ENCODE results near the gene BABAM2.
"Not testable (repeated sequence)": the region's sequence is repeated elsewhere in the genome, so short reads cannot be mapped to it uniquely, and the experiment has no call there.

BABAM2 gene

DNA sequence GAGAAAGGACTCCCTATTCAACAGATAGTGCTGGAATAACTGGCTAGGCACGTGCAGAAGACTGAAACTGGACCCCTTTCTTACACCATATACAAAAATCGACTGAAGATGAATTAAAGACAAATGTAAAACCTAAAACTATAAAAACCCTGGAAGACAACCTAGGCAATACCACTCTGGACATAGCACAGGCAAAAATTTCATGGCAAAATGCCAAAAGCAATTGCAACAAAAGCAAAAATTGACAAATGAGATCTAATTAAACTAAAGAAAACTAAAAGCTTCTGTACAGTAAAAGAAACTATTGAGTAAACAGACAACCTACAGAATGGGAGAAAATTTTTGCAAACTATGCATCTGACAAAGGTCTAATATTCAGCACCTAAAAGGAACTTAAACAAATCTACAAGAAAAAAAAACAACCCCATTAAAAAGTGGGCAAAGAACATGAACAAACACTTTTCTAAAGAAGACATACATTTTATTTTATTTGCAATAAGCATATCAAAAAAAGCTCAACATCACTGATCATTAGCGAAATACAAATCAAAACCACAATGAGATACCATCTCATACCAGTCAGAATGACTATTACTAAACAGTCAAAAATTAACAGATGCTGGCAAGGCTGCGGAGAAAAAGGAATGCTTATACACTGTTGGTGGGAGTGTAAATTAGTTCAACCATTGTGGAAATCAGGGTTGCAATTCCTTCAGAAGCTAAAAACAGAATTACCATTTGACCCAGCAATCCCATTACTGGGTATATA is 8.5 kb upstream of the BABAM2 start:
- FAIRE-seq = not testable (repeated sequence)

DNA sequence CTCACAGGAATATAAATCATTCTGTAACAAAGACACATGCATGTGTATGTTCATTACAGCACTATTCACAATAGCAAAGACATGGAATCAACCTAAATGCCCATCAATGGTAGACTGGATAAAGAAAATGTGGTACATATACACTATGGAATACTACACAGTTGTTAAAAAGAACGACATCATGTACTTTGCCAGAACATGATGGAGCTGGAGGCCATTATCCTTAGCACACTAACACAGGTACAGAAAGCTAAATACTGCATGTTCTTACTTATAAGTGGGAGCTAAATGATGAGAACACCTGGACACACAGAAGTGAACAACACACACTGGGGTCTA is 8.0 kb upstream of the BABAM2 start:
- FAIRE-seq = not testable (repeated sequence)

DNA sequence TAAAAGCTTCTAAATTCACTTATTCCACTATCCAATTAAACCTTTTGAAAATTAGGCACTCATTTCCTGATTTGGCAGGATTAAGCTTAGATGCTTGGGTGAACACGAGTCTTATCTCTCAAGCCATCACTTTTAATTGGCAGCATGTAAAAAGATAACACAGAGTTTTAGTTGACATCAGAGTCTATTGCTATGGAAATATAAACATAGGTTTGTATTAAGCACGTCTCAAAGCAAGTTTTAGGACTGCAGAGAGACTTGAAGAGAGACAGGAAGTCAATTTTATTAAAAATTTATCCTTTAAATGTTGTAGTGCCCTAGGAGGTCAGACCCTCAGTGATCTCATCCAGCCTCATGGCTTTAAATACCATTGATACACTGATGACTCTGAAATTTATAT is 5.9 kb upstream of the BABAM2 start:
- FAIRE-seq = no peak

DNA sequence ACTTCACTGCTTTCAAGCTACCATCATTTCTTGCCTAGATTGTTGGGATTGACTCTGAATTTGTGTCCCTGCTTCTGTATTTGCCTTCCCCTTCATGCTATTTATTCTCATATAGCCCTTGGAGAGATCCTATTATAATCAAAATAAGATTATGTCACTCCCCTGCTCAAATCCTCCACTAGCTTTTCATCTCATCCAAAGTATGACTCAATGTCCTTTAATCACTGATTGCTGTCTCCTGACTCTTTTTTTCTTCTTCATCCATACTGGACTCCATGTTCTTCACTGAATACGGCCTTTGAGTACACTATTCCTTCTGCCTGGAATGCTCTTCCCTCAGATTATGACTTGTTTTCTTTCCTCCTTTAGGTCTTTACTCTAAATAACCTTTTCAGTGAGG is 5.3 kb upstream of the BABAM2 start:
- FAIRE-seq = no peak

DNA sequence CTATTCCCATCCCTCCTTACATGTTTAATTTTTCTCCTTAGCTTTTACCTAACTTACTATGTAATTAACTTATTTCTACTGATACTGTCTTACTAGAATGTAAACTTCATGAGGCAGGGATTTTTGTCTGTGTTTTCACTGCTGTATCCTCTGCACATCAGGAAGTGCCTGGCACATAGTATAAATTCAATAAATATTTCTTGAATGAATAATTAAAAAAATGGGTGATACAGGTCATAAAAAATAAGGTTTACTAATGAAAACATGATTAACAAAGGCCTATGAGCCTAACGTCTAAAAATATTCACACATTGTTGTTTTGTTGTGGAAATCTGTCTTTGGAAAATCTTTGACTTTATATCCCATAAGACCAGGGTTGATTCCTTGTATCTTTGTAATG is 4.9 kb upstream of the BABAM2 start:
- peak; percentile 37 for FAIRE-seq

DNA sequence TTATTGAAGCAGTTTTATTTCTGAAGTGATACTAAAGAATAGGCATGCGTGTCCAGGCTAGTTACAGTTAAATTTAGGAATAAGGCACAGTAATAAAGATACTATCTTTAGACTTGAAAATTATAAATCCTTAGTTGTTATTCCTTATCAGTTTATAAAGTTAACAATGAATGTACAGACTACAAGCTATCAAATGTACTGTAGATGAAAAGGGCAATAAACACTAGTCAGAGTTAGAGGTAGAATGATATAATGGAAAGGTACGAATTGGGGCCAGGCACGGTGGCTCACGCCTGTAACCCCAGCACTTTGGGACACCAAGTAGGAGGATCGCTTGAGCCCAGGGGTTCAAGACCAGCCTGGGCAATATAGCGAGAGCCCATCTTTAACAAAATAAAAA is 4.2 kb upstream of the BABAM2 start:
- FAIRE-seq = no peak

DNA sequence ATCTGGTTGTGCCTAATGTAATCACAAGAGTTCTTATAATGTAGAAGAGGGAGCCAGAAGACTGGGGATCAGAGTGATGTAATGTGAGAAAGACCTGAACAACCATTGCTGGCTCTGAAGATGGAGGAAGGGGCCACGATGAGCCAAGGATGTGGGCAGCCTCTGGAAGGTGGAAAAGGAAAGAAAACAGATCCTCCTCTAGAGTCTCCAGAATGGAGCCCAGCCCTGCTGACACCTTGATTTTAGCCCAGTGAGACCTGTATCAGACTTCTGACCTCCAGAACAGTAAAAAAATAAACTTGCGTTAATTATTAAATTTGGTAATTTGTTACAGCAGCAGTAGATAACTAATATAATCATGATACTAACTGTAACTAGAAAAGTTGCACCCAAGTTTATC is 3.4 kb upstream of the BABAM2 start:
- no peak for FAIRE-seq

DNA sequence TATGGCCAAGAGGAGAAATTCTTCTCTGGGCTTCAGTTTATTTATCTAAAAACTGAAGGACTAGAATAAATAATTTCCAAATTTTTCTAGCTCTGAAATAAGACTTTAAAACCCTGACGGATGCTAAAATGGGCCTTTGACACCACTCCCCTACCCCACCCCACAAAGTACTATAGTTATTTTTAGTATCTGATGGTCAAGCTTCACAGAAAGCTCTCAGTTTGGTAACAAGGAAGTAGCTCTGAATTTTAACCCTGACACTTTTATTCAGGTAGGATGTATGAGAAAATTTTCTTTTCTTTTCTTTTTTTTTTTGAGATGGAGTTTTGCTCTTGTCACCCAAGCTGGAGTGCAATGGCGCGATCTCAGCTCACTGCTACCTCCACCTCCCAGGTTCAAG is 2.7 kb upstream of the BABAM2 start:
- FAIRE-seq = no peak

DNA sequence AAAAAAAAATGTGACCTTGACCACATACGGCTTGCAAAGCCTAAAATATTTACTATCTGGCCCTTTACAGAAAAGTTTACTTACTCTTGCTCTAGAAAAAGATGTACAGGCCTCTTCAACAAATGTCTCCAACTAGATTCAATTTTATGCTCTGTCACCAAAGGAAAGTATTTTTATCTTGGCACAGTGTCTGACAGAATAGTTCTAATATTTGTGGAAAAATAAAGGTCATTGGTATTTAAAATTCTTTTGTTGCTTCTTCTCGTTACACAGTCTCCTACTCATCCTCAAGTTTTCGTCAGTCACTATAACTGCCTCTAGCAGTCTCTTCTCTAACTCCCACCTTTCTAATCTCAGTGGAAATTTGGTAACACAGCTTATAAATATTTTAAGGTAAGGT is 1.7 kb upstream of the BABAM2 start:
- no peak for FAIRE-seq

DNA sequence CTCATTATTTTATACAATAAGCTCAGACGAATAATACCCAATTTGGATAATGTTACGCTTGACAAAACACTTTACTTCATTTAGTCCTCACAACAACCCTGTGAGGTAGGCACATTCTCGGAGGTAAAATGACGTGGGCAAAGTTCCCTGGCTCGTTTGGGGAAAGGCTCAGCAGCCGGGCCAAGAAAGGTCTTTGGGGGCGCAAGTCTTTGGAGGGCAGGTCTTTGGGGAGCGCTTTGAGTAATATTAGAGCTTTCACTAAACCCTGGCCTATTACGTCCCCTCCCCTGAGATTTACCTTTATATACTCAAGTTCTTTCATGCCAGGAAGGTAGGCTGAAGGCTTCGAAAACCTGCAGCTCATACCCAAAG is 769 bp upstream of the BABAM2 start:
- FAIRE-seq = no peak

DNA sequence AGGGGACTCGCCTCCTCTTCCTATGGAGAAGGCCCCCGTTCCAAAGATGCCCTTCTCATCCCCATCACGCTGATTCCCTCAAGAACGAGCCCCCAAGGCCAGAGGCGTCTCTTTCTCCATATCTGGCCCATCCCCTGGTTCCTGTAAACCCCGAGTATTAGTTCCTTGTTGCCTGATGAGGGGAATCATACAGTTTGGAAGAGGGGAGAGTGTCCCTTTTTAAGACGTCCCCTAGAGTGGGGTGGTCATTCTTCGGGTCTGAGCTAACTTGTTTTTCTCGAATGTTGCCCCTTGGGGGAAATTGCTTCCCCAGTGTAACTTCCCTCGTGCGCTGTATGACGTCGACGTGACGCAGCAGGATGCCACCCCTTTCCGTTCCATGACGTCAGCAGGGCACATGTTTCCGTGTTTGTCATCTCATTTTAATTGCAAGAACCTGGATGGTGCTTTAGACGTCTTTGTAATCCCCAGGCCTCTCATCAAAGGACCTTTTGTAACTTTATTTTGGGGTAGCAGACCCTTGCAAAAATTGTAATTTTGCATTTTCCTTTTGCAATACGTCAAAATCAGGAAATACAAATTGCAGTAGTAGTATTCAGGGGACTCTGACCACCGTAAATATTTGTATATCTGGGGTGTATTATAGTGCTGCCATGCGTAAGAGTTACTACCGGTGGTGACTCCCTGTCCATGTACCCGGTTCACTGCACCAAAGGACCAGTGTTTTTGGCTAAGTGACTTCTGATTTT is 569 bp downstream of the BABAM2 start:
- no peak for FAIRE-seq

DNA sequence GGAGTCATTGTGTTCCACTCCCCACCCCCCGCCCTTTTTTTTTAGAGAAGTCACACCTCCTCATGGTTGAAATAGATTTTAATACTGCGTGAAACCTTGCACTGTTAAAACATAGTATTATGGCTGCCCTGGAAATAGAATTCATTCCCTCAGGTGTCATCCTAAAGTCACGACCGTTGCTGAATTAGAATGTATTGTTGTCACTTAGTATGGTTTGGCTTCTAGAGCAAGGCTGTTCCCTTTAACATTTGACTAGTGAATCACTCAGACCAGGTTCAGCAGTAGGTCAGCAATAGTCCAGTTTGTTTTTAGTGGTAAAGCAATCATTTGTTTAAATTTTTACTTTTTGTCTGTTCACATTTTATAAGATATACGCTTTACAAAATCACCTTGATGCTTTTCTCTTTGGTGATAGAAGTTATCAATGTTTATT is 1.2 kb downstream of the BABAM2 start:
- no peak for FAIRE-seq

DNA sequence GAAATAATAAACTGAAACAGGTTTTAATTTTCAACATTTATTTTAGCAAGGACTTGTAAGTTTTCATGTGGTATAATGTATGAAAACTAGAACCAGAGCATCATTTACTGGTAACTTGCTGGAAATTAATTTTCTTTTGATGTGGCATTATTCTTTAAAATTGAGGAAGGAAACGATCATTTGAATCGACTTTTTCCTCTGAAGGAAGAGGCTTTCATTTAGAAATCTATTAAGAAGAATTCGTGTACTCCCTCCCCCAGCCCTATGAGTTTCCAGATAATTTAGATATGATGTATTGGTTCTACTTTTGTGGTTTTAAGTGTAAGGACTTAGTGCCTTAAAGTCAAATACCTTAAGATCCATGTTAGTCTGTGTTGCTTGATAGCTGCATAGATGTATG is 2.5 kb downstream of the BABAM2 start:
- no peak for FAIRE-seq

DNA sequence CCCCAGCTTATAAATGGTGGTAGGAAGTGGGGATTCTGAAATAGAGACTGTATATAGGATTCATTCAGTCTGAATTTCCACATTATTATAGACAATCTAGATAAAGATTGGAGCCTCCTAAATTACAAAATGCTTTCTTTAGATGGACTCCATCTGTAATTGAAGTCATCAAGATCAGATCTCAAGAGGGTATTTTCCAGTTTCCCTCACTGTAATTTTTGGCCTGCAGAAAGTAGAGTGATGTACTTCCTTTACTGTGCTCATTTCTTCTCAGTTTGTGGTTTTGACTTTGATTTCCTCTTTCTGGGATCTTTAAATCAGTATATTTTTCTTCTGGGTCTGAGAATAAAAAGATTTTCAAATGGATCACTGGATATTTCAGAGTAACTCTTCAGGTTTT is 7.2 kb downstream of the BABAM2 start:
- no peak for FAIRE-seq

DNA sequence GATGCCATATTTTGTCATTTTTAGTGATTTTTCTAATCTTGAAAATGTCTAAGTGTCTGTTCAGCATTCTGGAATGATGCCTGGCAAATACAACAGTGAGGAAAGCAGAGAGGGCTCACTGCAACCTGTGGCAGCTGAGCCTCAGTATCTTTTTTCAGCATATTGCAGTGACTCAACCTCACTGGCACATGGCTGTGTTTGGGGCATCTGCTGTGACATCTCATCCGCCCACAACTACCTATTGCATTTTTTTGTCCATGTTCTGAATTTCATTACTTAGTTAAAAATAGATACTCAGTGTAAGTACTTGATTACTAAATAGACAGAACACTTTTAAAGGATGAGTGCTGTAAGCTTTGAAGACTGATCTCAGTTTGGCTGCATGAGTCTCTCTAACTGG is 10.7 kb downstream of the BABAM2 start:
- FAIRE-seq = no peak

DNA sequence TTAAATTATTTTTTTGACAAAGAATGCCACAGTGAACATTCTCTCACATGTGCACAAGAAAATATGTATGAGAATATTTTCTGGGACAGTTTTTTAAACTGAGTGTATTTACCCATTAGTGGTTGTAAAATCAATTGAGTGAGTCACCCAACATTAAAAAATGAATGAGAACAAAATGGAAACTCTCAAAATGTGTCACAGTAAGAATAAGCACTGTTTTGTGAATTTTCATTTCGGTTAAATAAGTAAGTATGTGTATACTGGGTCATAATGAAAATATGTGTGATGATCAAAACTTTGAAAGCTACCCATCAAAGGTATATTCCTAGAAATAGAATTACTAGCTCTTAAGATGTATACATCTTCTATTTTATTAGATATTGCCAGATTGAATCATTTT is 11.6 kb downstream of the BABAM2 start:
- no peak for FAIRE-seq

DNA sequence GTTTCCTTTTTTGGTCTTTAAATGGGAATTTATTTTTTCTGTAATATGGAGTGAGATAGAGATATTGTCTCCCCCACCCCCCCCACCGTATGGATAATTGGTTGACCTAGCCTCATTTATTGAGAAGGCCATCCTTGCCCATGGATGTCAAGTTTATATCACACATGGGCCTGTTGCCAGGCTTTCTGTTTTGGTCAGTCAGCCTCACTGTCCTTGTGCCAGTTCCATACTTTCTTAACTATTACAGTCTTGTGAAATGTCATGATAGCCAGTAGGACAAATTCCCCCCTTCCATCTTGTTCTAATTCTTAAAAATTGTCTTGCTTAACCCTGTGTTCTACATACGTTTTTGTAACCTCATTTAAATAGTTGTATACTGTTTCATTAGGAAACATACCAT is 12.5 kb downstream of the BABAM2 start:
- FAIRE-seq = no peak

DNA sequence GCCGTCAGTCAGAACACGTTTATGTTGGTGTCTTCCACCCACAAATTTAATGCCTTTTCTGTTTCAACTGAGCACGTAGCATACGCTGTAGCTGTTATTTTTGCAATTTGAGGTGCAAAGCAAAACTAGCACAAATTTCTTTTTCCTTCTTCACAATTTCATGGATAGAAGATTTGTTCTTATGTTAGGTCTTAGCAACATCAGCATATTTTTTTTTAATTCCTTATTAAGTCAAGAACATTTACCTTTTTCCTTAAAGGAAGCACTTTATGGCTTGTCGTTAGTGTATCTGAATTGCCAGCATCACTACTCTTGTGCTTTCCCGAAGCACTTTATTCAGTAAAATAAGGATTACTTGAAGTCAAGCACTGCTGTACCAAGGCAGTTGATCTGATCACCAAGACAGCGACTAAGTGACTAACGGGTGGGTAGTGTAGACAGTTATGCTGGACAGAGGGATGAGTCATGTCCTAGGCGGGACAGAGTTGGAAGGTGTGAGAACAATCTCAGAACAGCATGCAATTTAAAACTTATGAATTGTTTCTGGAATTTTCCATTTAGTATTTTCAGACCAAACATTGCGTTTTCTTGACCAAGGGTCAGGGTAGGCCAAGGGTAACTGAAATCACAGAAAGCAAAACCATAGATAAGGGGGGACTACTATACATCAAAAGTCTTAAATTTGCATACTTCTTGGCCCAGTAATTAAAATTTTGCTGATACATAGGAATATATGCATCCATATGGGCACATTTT is 13.3 kb downstream of the BABAM2 start:
- no peak for FAIRE-seq

DNA sequence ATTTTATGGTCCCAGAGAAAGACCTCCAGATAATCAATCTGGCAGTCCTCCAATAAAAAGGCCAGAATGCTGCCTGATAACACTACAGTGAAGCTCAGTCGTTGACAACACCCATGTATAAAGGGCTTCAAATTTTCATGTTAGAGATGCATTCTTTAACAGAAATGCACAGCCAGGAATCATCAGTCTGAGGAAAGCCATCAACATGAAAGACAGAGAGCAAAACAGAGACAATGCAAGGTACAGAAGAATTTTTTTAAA is 13.8 kb downstream of the BABAM2 start:
- FAIRE-seq = no peak

DNA sequence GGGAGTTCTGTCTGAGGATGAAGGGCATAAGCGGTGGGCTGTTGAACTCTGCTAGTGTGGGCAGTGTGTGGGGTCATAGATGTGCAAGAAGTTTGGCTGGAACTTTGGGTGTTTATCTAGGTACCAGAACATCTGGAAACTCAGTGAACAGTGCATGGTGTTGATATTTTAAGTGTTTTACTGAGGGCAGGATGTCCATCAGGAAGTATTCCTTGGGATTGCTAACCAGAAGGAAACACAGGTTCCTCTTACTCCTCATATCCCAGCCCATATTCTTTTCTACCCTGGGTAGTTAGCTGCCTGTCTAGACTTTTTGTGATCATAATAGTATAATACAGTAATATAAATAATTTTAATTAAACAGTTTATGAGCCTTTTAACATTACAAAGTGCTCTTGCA is 15.5 kb downstream of the BABAM2 start:
- no peak for FAIRE-seq

DNA sequence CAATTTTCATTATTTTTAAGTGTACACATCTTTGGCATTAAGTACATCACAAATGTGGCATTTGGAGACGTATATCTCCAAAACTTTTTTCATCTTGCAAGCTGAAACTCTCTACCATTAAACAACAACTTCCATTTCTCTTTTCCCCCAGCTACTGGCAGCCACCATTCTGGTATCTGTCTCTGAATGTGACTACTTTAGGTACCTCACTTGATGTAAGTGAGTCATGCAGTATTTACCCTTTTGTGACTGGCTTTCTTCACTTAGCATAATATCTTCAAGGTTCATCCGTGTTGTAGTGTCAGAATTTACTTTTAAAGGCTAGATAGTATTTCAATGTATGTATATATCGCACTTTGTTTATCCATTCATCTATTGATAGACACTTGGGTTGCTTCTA is 17.0 kb downstream of the BABAM2 start:
- FAIRE-seq = no peak

DNA sequence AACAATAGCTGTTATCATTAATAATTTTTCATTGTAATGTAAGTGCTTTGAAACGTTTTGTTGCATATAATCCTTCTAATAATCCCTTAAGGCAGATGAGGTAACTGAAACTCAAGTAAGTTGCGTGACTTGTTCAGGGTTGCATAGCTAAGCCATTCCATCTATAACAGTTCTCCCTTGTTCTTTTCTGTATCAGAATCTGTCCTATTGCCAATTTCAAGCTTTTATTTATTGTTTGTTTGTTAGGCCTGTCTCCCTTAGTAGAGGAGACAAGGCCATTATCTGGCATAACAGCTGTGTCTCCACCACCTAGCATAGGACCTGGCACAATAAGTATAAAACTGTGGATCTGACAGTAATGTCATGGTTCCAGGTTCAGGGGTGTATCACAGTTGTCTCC is 19.4 kb downstream of the BABAM2 start:
- FAIRE-seq = no peak

DNA sequence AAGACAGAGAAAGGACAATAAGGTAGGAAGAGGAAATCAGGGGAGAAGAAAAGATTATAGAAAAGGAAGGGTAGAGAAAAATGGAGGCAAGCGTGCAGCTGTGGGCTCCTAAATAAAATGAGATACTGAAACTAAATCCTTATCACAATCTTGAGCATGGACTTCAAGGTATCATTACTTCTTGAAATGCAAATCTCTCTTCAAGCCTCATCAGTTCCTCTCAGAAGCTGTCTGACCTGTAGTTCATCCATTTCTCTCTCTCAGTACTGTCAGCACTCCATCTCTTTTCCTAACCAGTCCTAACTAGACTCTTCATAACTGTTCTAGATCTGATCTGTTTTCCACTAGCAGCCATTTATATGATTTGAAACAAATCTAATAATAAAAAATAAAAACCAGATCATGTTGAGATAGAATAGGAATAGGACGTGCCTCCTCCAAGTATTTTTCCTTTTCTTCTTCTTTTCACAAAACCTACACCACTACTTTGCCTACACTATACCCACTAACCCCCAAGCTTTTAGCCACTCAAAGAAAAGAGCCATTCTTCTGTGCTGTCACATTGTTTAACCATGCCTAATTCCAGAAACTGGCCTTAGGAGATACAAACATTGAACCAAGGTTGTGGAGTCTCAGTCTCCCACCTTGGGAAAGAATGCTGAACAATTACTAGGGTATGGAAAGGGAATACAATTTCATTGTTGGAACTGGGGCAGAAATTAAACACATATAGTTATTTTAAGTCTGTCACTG is 21.1 kb downstream of the BABAM2 start:
- no peak for FAIRE-seq

DNA sequence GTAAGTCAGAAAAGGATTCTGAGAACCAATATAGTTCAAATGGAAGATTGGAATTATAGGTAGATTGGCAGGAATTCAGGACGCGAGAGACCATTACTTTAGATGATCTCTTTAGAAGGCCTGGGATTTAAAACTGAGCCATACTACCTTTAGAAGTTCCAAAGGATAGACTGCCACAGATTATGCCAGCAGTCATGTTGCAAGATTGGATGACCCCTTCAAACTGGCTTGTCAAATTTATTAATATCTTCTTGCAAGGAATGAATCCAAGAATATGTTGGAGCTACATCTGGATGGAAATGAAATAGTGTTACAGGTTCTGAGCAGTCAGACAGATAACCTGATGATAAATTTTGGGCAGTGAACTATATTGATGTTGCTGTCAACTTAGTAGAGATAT is 22.0 kb downstream of the BABAM2 start:
- no peak for FAIRE-seq

All from TTC549 (cell line).